Activated CD4-positive, alpha-beta T cell treated with anti-CD3 and anti-CD28 coated beads, Interleukin-2, amount 50 U/mL, for 24 hours (primary cell): ENCODE results near the gene LPP.

Source experiments
- DNase-seq, 2 donors: peaks; one replicate each; pipeline ENCODE4 v3.0.0-alpha.2; 2020; ENCODE audit warnings: low read depth in 1 of 2, low spot score in 1 of 2

The LPP gene

DNA sequence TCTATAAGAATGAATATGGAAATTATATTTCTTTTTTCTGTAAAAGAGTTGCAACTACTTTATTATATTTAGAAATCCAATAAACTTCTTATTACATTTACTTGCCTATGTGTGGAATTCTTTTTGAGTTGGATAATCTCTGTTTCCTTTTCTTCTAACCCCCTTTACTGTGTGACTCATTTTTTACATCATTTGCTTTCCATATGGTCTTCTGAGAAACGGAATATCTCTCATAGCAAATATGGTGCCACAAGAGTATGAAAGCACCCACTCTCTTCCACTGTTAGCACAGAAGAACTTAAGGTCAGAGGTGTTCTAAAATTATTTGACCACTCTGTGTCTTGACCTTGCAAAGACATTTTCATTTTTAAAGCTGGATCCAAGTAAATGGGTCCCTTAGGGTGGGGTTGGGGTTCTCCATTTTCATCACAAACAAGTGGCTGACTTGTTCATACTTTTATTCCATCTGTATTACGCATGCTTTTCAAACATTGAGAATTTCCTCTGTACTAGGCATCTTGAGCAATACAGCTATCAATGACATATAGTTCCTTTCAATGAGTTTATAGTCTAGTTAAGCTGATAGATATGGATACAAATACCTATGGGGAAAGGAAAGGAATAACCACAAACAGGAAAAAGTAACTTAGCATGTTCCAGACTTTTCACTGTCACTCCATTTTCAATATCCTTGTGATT lies 736.8 kb downstream of the LPP start:
- no peak for DNase-seq

DNA sequence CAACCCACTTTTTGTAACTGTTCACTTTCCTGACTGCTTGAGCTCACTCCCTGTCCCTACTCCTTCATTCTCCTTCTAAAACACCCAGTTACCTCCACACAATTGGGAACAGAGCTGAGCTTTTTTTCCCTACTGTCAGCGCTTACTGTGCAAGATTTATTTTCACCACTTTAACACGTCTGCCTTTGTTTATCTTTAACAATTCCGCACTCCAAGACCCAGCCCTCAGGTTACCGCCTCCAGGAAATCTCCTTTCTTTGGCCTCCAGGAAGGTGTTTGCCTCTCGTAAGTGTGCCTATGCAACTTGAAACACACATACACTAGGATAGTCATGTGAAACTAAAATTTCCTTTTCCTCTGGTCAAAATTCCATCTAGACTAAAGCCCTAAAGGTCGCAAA lies 745.9 kb downstream of the LPP start:
- DNase-seq = no peak

DNA sequence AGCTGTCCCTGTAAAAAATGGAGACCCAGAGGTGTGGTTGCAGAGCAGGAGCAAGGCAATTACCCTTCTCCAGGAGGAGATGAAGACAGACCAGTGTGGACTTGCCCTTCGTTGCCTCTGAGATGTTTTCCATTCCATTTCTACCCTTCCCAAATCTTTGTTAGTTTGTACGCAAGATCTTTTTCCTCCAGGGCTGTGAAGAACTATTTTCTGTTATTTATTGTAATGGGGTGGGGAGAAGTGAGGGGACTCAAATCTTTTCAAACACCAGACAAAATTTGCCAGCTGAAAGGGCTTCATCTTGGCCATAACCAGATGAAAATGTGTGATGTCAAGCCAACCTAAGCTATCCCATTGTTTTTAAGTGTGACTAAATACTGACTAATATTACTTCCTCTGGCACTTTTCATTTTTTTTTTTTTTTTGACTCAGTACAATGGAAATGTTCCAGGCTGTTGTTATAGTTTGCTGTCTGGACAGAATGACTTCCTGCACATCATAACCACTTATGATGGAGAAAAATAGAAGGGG lies 746.5 kb downstream of the LPP start:
- no peak for DNase-seq

DNA sequence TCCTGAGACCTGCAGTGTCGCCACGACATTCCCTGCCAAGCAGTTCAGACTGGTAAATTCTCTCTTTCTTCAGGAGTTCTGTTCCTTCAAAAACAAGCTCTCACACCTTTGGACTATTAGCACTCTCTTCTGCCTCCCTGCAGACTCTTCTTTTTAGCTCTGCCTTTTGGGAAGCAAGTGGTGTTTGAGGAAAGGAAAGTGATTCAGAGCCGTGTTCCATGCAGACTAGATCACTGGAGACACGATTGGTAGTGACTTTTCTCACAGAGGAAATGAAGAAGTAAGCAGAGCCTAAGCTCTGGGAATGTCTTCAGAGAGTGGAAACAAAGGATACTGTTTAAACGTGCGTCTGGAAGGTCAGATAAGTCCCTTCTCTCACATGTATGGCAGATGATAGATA lies 747.2 kb downstream of the LPP start:
- DNase-seq = no peak

DNA sequence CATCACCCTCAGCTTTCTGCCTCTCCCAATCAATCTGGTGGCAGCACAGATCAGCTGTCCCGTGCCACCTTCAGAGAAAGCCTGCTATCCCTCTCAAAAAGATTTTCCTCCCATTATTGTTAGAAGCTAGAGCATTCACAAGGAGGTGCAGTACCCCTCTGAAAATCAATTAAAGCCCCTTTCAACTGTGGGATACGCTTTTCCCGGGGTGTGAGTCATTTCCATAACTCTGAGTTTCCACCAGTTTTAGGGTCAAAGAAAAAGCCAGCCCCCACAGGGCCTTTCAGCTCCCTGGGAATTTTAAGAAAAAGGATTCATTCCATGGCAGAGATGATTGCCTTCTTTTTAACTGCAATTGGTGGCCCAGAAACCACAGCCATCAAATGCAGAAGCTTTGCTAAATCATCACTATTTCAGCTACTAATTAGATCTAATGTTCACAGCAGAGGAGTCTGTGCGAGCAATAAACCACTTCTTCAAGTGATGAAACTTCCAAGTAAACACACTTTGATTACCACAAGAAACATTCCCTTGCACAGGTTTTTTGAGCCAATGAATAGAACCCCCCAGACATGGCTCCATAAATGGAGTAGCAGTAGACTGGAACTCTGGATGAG lies 747.8 kb downstream of the LPP start:
- DNase-seq = no peak

DNA sequence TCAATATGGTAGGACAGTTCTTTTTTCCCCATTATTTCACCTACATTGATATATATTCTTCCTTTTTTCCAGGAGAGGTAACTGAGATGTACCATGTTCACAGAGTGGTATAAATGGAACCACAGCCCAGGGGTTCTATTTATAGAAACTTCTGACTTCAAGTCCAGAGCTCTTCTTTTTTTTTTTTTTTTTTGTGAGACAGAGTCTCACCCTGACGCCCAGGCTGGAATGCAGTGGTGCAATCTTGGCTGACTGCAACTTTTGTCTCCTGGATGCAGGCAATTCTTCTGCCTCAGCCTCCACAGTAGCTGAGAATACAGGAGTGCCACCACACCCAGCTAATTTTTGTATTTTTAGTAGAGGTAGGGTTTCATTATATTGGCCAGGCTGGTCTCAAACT lies 750.7 kb downstream of the LPP start:
- DNase-seq = no peak

DNA sequence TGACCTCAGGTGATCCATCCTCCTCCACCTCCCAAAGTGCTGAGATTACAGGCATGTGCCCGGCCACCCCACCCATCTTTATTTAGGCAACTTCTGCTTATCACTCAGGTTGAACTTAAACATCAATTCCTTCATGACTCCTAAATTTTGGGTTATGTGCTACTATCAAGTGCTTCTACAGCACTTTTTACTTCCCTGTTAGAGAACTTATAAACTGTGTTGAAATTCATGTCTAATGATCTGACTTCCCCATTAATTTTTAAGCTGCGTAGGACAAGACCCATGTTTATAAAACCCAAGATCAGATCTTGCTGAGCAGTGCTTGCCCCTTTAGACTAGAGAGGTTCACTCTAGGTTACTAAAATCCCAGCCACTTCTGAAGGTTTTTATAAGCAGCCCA lies 751.6 kb downstream of the LPP start:
- DNase-seq = no peak

DNA sequence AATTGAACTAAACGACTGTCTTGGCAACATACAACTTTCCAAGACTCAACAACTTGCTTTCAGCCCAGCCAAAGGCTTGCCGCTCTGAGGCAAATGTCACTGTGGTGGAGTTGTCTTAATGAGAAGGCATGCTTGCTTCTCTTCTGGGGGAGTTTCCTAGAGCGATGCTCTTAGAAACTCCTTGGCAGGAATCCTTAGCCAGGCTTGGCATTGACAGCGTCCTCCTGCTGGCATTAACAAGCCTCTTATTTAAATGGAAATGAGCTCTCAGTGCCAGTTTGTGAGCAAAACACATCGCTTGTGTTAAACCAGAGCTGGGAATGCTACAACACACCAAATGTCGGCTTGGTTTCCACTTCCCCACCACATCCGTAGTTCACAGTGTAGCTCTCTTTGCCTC lies 752.3 kb downstream of the LPP start:
- no peak for DNase-seq

DNA sequence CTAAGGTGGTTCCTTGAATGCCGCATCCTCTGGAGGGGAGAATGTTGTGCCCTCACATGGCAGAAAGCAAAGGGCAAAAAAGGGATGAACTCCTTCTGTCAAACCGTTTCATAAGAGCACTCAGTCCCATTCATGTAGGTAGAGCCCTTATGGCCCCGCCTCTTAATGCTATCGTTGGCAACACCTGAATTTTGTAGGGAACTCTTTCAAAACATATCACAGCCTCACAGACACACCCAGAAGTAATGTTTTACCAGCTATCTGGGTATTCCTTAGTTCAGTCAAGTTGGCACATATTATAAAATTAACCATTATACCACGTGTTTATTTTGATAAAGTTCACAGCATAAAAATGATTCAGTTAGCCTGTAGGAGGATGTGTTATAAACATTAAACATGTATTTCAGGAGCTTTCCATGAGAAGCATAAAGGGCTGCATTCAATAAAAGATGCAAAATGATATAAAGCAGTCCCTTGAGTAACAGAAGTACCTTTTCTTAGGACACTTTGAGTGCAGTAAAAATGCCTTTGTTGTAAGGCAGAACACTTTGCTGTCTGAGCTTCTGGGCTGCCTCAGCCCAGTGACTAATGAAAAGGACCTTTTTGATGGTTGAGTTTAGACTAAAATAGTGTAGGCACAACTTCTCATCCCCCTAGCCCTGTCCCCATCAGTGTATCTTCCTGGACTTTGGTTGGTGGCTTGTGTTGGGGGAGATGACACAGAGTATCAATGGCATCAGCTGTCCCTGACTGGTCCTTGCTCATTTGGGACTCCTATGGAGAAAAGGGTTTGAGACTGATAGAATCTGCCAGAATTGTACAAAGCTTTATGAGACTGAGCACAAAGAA lies 754.3 kb downstream of the LPP start:
- DNase-seq = no peak

DNA sequence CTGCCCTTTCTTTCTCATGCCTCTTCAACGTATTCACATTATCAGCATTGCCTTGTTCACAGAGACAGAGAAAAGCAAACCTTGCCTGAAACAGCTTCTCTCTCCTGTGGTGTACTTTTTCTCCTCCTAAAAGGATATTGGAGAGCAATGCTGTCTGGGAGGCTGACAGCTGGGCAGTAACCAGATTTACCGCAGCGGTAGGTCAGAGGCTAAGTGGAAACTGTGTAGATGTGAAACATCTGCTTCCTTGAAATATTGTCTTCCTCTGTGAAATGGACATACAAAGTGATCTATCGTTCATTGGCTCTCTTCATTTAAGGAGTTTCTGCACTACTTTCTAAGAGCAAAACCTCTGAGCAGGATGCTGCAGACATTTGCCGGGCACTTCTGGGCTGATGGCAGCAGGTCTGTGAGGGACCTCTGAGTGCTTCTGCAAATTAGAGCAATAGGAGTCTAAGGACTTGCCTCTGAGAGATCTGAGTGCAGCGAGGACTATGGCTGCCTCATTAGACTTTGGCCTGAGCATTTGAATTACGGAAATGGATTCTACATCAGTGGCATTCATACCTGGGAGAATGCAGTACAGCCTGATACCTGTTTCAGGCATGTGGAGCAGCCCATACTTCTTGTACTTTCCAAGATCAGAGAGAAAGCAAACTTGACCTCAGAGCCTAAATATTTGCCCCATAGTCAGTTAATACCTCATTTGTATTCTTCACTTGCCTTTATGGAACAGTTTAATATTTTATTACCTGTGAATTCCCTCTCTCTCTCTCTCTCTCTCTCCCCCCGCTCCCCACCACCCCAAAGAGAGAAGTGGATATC lies 757.3 kb downstream of the LPP start:
- DNase-seq = no peak

DNA sequence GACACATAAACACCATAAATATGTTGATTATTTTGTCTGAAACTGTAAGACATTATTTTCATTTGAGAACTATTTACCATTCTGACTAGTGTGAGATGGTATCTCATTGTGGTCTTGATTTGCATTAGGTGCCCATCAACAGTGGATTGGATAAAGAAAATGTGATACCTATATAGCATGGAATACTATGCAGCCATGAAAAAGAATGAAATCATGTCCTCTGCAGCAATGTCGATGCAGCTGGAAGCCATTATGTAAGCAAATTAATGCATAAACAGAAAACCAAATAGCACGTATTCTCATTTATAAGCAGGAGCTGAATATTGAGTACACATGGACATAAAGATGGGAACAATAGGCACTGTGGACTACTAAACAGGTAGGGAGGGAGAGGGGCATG lies 759.1 kb downstream of the LPP start:
- no peak for DNase-seq

DNA sequence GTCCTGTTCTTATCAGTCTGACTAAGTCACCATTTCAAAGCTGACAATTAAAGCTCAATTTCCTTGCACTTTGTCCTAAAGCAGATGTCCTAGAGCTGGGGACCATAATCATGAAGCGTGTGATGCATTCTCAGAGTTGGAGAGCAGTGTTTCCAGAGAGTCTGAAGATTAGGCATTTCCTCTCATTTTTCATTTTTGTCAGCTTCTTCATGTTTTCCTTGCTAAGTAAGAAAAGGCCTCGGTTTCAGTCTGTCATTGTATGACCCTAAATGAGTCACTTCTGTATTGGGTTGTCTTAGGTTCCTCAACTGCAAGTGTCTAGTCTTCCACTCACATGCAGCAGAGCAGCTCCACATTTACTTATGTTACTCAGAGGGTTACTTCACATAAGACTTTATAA lies 760.6 kb downstream of the LPP start:
- DNase-seq = peak in 1 of 2 donors; percentile 11

DNA sequence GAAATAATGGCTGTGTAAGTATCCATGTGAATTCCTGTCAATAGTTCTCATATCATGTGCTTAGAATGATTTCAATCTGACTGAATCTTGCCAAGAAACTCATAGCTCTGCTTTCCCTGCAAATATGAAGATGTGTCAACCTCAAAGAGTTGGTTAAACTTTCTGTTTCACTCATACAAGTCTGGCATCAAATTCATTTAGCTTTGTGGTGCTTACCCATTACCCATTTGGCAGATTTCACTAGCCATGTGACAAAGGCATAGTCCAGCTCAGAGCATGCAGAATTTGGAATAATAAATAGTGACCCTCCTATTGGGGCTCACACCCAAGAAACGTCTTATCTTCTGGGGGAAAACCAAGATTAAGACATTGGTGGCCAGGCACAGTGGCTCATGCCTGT lies 761.2 kb downstream of the LPP start:
- peak in 1 of 2 donors; percentile 9 for DNase-seq

DNA sequence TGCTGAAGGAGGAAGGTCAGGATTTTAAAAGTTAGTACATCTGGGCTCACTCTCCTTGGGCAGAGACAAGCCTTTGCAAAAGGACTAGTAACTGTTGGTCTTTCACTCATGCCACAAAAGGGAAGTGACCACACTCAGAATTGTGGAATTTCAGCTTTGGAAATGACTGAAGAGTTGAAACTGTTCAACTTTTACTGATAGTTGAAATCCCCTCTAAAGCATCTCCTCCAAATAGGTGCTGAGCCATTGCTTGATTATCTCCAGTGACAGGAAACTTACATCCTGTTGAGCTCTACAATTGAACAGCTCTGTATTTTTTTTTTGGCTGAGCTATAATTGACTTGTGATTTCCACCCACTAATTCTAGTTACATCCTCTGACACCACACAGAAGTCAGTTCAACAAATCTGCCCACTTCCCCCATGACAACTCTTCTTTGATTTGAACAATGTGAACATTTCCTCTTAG lies 763.0 kb downstream of the LPP start:
- DNase-seq = peak in 1 of 2 donors; percentile 17

DNA sequence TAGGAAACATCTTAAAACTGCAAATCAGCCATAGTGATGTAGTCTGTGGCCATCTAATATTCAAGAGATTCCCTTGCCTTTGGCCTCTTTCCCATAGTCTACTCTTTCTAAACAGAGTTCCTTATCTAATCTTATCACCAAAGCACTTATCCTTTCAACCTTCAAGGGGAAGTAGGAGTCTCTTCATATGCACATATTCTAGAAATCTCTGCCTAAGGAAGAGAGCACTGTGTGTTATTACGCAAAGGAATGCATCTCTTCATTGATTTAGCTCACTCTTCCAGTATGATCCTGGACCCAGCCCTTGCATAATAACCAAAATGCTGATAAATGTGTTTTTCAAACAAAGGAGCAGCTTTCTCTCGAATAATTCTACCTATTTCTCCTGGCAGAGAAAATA lies 764.1 kb downstream of the LPP start:
- DNase-seq = no peak

DNA sequence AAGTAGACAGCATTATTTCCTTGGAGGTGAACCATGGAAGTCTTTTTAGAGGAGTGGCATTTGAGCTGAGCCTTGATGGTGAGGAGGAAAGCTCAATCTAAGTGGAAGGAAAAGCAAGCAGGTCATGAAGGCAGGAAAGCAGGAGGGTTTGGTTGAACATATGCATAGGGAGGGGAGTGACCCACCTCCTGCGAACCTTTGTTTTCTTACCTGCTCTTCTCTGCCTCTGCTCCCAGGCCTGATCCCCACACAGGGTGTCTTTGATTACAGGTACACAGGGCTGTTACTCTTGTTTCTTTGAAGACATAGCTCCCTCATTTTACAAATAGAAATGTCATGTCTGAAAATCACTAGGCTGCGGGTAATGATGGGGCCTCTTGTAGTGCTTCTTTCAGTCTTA lies 769.7 kb downstream of the LPP start:
- DNase-seq = no peak

DNA sequence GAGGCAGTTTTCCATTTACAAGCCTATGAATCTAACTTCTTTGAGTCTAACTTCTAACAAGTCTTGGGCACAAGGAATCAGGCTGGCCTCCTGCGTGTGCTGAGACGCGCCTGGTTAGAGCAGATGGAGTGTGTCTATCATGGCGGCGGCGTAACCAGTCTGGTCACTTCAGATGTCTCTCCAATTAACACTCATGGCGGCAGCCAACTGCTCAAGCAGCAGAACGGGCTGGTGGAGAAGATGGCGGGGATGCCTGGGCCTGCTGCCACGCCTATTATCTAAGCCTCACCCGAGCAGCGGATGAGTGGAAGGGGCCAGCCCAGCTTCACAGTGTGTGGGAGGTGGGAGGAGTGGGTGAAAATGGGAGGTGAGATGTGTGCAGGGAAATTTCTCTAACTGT lies 771.4 kb downstream of the LPP start:
- no peak for DNase-seq

DNA sequence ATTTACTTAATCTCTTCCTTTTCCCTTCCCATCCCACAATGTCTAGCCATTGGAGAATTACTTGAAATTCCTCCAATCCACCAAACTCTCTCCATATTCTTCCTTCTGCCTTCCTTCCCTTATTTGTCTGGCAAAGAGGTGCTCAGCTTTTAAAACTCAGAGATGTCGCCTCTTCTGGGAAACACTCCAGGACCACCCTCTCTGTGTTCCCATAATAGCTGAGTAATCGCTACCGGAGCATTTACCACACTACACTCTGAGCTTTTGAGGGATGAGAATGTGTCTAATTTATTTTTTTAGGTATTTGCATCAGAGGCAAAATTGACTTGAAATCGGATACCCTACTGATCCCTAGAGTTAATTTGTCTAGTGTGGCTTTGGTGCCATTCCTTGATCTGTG lies 772.2 kb downstream of the LPP start:
- DNase-seq = no peak

DNA sequence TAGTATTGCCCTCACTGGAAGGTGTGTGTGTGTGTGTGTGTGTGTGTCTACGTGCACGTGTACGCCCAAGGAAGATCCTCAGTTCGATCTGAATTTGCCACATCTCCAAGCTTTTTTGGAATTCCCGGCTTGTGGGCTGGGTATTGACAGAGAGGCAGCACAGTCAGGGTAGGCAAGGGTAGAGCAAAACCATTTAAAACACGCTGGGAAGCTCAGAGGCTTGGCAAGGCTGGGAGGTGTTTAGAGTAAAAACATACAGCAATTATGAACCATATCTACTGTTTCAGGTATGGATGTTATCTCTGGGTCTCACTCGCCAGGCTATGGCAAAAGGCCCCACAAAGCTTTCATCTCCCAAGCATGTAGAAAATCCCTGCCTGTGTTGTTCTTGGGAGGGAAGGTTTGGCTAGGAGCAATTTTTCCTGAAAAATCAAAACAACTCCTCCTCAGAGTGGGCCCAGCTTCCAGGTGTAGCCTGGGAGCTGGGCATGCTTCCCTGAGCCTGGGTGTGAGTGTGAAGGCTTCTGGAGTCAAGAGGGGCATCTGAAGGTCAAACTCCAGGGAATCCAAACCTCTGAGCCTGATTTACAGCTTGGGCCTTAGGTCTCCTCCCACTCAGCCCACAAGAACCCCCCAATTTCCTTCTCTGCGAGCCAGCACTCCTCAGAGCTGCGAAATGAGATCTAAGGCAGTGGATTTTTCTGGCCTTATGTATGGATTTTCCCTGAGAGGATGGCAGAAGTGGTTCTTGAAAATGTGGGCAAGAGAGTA lies 773.0 kb downstream of the LPP start:
- no peak for DNase-seq

DNA sequence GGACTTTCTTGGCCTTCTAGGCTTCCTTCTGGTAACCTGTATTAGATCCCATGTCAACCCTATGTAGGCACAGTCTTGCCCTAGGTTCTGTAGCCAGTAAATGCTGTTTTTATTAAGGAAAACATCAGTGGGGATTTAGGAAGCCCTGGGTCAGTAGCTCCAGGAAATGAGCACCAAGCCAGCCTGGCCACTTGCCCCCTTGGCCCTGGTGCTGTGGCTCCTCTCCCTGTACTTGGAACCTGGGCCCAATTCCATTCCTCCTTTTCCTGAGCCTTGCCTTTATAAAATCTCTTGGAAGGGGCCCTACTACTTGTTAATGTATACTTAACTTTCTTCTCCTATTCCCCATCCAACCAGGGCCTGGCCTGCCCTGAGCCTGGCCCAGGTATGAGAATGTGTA lies 774.0 kb downstream of the LPP start:
- no peak for DNase-seq
